Measurements from ENCODE around the gene SIK2.

DNA sequence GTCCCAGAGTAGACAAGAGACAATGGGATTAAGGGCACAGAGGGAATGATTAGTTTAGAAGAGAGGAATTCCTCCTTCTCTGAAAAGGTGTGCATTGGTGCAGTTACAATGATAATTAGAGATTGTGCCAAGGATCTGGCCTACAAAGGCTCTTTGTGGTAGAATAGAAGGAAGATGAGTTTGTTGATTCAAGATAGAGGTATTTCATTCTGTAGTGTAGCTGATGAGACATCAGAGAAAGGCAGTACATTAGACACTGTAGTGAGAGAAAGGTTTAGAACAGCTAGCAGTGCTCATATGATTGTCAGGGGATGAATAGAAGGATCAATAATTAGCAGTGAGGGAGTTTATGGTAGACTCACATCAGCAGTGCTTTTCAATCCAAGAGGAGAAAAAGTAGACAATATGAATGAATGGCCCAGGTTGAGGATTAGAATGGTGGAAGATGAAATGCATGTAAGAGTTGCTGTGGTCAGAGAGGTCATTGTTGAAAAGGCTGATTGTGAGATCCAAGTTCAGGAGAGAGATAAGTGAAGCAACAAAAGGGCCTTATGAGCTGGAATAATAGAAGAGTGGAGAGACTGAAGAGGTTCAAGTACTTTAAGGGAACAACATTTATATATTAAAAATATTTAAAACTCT is 28.9 kb downstream of the SIK2 start:
- TF ChIP-seq, protein P1, sequence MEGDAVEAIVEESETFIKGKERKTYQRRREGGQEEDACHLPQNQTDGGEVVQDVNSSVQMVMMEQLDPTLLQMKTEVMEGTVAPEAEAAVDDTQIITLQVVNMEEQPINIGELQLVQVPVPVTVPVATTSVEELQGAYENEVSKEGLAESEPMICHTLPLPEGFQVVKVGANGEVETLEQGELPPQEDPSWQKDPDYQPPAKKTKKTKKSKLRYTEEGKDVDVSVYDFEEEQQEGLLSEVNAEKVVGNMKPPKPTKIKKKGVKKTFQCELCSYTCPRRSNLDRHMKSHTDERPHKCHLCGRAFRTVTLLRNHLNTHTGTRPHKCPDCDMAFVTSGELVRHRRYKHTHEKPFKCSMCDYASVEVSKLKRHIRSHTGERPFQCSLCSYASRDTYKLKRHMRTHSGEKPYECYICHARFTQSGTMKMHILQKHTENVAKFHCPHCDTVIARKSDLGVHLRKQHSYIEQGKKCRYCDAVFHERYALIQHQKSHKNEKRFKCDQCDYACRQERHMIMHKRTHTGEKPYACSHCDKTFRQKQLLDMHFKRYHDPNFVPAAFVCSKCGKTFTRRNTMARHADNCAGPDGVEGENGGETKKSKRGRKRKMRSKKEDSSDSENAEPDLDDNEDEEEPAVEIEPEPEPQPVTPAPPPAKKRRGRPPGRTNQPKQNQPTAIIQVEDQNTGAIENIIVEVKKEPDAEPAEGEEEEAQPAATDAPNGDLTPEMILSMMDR (IDR thresholded peaks at IDR 0.05): no peak
- TF ChIP-seq EP300 (IDR thresholded peaks at IDR 0.05): no peak
- TF ChIP-seq POLR2A (IDR thresholded peaks at IDR 0.05): no peak
- TF ChIP-seq POLR2AphosphoS5 (IDR thresholded peaks at IDR 0.05): no peak
